GM18873 (cell line): ENCODE measurements around the gene GCNA.
A peak's percentile ranks its signal among the peaks of the same experiment; 100 is the strongest.
"Not testable (repeated sequence)": the region's sequence is repeated elsewhere in the genome, so short reads cannot be mapped to it uniquely, and the experiment has no call there.

Experiments used
- ATAC-seq: cut with Tn5 transposase; IDR thresholded peaks from one replicate; pipeline ENCODE4 v1.9.1; 2021; ENCODE audit warnings: mild to moderate bottlenecking, moderate library complexity, moderate number of reproducible peaks; ENCODE audit not compliant: unreplicated experiment, low FRiP score

The GCNA gene

GRCh38 chrX:71636438-71637252, 58.4 kb downstream of the GCNA start:
- peak; percentile 47 for ATAC-seq

- peak; percentile 18 for ATAC-seq
These were observed 59.0 kb downstream of the GCNA start for GRCh38 chrX:71637253-71637618.

- ATAC-seq, result no peak
These were observed 59.6 kb downstream of the GCNA start for GRCh38 chrX:71637848-71638247.

GRCh38 chrX:71638409-71638808, 60.2 kb downstream of the GCNA start:
- no peak for ATAC-seq

GRCh38 chrX:71640002-71640401, 61.8 kb downstream of the GCNA start:
- no peak for ATAC-seq

GRCh38 chrX:71644406-71644805, 66.2 kb downstream of the GCNA start:
- ATAC-seq, result not testable (repeated sequence)

GRCh38 chrX:71650333-71650969, 72.2 kb downstream of the GCNA start:
- no peak for ATAC-seq

- no peak for ATAC-seq
These were observed 74.2 kb downstream of the GCNA start for GRCh38 chrX:71652405-71652804.

- ATAC-seq, result no peak
These were observed 75.1 kb downstream of the GCNA start for GRCh38 chrX:71653344-71653743.

GRCh38 chrX:71657267-71657666, 79.0 kb downstream of the GCNA start:
- ATAC-seq, result no peak

- ATAC-seq, result no peak
These were observed 81.1 kb downstream of the GCNA start for GRCh38 chrX:71659342-71659741.

GRCh38 chrX:71659959-71660358, 81.7 kb downstream of the GCNA start:
- no peak for ATAC-seq

- ATAC-seq, result no peak
These were observed 82.6 kb downstream of the GCNA start for GRCh38 chrX:71660562-71661416.

GRCh38 chrX:71661919-71662318, 83.7 kb downstream of the GCNA start:
- no peak for ATAC-seq

GRCh38 chrX:71662654-71663053, 84.4 kb downstream of the GCNA start:
- ATAC-seq, result not testable (repeated sequence)
